HepG2 (cell line): ENCODE measurements around the gene TEAD3. TPM values are rescaled to one million over a fixed set of nuclear protein-coding genes. Genes with fewer than 3 reads are reported as not detected.

Source experiments
- FOXA1 ChIP-seq, 2 experiments: fragments of 450-650 bp in 1 of 2; sonication (generic) in 1 of 2; formaldehyde crosslinking in 1 of 2; IDR thresholded peaks; 2 replicates each; pipeline versions ENCODE4 v1.4.0 to v1.6.1; 2016 to 2020; ENCODE audit warnings: missing genetic modification reagents in 1 of 2
- PAWR ChIP-seq: sonication (generic); formaldehyde crosslinking; IDR thresholded peaks from 2 replicates; pipeline ENCODE4 v1.4.0; 2020; ENCODE audit warnings: missing genetic modification reagents, mild to moderate bottlenecking, borderline replicate concordance
- RBFOX2 ChIP-seq: fragments of 200-400 bp; formaldehyde crosslinking; IDR thresholded peaks from 2 replicates; pipeline ENCODE4 v1.6.1; 2017; ENCODE audit warnings: low read depth, mild to moderate bottlenecking, low read length
- ZNF615 ChIP-seq: sonication (generic); formaldehyde crosslinking; IDR thresholded peaks from 2 replicates; pipeline ENCODE4 v1.5.0; 2020; ENCODE audit warnings: mild to moderate bottlenecking, missing genetic modification reagents, borderline replicate concordance
- ZNF761 ChIP-seq: sonication (generic); formaldehyde crosslinking; conservative IDR thresholded peaks from 2 replicates; pipeline ENCODE4 v1.4.0; 2020; ENCODE audit warnings: mild to moderate bottlenecking, missing genetic modification reagents
- polyA plus RNA-seq, 8 experiments: library from polyadenylated mRNA; depleted of rRNA in 3 of 8; stranded (reverse) in 7 of 8; unstranded in 1 of 8; fragments of >200 nt; fragmentation: Illumina TruSeq in 4 of 8; extraction: Trizol in 4 of 8; gene quantifications; 2 replicates each; pipeline versions ENCODE4 v1.2.1 to v1.2.3, GENCODE V29; 2011 to 2016; ENCODE audit warnings: low read depth in 4 of 8, missing spikeins in 1 of 8, mixed read lengths in 1 of 8; ENCODE audit not compliant: insufficient read depth in 1 of 8
- total RNA-seq, 5 experiments: library from RNA; depleted of rRNA; stranded (reverse); fragments of >200 nt; fragmentation: Illumina TruSeq; extraction: Trizol; gene quantifications; 2 replicates each; pipeline ENCODE4 v1.2.3, GENCODE V29; 2016; ENCODE audit warnings: low read depth in 1 of 5
- TF ChIP-seq, protein P1 (sequence below): IDR thresholded peaks from 2 replicates; pipeline ENCODE4 v1.6.1; 2016; ENCODE audit warnings: low read depth
- TF ChIP-seq, protein P2 (sequence below): sonication (generic); formaldehyde crosslinking; conservative IDR thresholded peaks from 2 replicates; pipeline ENCODE4 v1.4.0; 2020; ENCODE audit warnings: missing genetic modification reagents
- TF ChIP-seq, protein P3 (sequence below): sonication (generic); formaldehyde crosslinking; IDR thresholded peaks from 2 replicates; pipeline ENCODE4 v1.4.0; 2020; ENCODE audit warnings: missing genetic modification reagents; ENCODE audit errors: not compliant biosample characterization

TEAD3 gene
- total and polyA plus RNA-seq, 2 of the 13 experiments (the other 11 are each of a cell fraction or from before 2014, with no cell fraction given), result 15.1 to 16.5 TPM

DNA sequence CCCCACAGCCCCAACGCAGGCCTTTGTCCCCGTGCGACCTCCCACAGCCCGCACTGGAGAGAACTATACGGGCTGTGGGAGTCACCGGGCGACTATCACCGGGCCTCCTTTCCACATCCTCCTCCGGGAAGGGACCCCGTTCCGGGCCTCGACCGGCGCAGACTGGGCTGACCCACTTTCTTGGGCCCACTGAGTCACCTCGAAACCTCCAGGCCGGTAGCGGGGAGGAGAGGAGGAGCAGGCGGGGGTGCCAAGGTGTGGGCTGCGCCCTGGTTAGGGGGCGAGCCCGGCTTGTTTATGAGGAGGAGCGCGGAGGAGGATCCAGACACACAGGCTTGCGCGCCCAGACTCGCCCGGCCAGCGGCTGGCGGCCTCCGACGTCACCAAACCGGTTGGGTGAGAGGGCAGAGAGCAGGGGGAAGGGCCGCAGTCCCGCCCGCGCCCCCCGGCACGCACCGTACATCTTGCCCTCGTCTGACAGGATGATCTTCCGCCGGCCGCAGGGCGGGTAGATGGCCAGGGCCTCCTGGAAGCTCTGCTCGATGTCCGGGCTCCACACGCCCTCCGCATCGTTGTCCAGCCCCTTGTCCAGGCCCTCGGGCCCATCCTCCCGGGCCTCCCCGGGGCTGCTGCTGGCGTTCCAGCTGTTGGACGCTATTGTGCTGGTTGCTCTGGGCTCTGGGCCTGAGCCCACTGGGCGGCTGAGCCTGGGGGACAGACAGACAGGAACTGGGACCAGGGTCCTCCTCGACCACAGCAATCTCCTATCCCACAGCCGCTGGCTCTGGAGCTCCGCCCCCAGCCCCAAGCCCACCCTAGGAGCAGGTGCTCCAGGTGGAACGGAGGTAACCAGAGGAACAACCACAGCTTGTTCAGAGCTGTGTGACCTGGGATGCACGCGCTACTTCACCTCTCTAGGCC is 10.6 kb downstream of the TEAD3 start (continued):
- TF ChIP-seq, protein P1, sequence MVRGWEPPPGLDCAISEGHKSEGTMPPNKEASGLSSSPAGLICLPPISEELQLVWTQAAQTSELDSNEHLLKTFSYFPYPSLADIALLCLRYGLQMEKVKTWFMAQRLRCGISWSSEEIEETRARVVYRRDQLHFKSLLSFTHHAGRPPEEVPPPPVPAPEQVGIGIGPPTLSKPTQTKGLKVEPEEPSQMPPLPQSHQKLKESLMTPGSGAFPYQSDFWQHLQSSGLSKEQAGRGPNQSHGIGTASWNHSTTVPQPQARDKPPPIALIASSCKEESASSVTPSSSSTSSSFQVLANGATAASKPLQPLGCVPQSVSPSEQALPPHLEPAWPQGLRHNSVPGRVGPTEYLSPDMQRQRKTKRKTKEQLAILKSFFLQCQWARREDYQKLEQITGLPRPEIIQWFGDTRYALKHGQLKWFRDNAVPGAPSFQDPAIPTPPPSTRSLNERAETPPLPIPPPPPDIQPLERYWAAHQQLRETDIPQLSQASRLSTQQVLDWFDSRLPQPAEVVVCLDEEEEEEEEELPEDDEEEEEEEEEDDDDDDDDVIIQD, result no peak
- TF ChIP-seq, protein P2, sequence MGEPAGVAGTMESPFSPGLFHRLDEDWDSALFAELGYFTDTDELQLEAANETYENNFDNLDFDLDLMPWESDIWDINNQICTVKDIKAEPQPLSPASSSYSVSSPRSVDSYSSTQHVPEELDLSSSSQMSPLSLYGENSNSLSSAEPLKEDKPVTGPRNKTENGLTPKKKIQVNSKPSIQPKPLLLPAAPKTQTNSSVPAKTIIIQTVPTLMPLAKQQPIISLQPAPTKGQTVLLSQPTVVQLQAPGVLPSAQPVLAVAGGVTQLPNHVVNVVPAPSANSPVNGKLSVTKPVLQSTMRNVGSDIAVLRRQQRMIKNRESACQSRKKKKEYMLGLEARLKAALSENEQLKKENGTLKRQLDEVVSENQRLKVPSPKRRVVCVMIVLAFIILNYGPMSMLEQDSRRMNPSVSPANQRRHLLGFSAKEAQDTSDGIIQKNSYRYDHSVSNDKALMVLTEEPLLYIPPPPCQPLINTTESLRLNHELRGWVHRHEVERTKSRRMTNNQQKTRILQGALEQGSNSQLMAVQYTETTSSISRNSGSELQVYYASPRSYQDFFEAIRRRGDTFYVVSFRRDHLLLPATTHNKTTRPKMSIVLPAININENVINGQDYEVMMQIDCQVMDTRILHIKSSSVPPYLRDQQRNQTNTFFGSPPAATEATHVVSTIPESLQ (CRISPR knock-in tag), result no peak
- TF ChIP-seq, protein P3, sequence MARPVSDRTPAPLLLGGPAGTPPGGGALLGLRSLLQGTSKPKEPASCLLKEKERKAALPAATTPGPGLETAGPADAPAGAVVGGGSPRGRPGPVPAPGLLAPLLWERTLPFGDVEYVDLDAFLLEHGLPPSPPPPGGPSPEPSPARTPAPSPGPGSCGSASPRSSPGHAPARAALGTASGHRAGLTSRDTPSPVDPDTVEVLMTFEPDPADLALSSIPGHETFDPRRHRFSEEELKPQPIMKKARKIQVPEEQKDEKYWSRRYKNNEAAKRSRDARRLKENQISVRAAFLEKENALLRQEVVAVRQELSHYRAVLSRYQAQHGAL (CRISPR knock-in tag), result no peak
- TF ChIP-seq ZNF615 (CRISPR knock-in tag) (no peak), ZNF761 (no peak), FOXA1 (IDR thresholded peaks at IDR 0.05) (no peak), FOXA1 (CRISPR knock-in tag; IDR thresholded peaks at IDR 0.05) (no peak), PAWR (no peak), RBFOX2 (peak; percentile 36; the same call in 1 of the 2 replicates)
